GM18498 (cell line): ENCODE results near the gene CHDH.

Experiments used
- ATAC-seq: cut with Tn5 transposase; IDR thresholded peaks from one replicate; pipeline ENCODE4 v1.9.1; 2021; ENCODE audit warnings: mild to moderate bottlenecking, moderate library complexity; ENCODE audit not compliant: unreplicated experiment

The CHDH gene

DNA sequence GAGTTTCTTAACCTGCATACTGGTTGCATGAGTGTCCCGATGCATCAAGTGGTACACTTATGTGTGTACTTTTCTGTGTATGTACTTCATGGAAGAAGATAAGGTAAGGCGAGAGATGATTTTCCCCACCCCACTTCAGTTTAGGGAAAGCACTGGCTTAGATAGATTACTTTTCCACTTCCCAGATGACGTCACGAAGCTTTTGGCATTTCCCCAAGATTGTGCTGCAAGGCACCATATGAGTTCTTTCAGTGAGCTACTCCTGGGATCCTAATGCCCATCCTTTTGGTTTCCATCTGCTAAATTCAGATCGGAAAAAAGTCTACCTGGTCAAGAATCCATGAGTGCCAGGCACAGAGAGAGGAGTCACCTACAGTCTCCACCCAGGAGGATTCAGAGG is 4.7 kb upstream of the CHDH start:
- ATAC-seq: no peak

DNA sequence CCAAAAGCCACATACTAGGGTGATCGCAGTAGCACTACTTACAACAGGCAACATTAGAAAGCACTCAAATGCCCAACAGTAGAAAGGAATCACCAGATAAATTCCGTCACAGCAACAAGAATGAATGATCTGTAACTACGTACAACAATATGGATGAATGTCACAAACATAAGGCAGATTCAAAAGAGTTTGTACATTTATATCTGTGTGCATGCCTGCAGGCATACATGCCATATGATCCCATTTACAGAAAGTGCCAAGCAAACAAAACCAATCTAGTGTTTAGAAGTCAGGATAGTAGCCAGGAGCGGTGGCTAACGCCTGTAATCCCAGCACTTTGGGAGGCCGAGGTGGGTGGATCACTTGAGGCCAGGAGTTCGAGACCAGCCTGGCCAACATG is 3.7 kb upstream of the CHDH start:
- no peak for ATAC-seq

DNA sequence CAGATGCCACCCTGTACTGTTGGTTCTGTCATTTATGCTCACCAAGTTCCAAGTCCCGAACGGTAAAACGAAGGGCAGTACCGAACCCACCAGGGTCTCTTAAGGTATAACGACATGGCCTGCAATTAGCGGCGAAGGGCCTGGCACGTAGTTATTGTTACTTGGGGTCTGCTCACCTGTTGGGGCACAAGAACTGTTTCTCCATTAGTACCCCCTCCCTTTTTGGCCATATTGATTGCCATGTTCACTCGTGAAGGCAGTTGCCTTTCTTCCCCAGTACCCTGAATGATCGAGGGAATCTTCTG is 584 bp upstream of the CHDH start:
- no peak for ATAC-seq

DNA sequence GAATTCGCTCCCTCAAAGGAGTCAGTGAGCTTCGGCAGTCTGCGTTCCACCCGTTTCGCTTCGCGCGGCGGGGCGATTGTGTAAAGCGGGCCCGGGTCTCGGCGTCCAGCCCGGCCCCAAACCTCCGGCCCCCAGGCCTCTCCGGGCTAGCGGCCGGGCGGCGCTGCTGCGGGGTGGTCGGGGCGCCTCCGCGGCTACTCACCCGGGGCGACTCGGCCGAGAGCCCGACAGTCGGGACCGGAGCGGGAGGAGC is 412 bp downstream of the CHDH start:
- ATAC-seq: peak; percentile 11

DNA sequence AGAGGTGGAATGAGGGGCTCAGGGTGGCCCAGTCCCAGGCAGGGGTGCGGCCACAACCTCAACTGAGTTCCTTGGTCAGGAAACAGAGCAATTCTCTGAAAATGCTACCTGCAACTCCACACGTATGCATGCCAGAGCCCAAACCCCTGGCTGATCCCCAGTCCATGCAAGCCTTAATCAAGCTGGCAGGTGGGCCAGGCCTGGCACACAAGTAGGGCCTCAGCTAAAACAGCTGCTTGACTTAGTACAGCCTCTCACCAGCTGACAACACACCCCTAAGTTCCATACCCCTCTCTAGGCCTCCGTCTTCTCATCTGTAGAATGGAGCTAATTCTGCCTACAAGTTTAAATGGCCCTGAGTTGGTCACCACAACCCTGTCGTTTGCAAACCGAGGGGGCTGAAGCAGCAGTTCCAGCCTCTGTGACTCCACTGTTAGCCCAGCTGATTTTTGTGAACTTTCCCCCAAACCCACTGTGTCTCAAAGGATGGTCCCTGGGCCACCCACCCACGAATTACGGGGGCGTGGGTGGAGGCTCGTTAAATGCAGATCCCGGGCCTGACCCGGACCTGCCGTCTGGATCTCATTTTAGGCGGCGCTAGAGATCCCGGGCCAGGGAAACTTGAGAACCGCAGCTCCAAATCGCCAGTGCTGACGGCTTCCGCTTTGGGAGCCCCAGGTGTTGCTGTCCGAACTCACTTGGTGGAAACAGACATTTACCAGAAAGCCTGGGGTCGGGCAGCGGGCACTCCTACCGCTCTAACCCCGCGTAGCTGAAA is 927 bp downstream of the CHDH start:
- peak; percentile 18 for ATAC-seq

DNA sequence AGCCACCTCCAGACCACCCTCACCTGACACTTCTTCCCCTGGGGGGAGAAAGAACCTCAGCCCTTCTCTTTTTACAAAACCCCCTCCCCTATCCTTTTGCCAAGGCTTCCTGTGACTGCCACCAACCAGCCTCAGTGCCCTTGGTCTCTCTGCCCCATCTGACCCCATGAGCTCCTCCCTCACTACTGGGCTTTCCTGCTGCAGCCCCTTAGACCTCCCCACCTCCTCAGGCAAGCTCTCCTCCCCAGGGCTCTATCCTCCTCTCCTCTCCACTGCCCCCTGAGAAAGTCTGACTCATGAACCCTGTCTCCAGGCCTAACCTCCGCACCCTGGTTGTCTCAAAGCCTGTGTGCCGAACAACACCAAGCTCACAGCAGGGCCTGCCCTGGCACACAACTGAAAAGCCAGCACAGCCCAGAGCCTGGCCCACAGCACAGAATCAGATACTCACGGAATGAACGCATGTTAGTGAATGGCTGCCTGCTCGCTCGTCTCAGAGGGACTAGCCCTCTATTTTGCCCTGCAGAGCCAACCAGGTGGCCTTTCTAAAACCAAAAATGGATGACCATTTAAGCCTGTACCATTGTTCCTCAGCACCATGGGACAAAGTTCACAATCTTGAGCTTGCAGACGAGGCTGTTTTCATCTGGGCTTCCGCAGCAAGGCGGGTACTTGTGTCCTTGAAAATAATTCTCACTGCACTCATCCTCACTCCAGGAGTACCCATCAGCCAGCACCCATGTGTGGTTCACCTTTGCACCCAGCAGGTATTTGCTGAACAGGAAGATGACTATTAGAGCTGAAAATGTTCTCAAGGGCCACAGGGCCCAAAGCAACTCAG is 1.7 kb downstream of the CHDH start:
- ATAC-seq: no peak

DNA sequence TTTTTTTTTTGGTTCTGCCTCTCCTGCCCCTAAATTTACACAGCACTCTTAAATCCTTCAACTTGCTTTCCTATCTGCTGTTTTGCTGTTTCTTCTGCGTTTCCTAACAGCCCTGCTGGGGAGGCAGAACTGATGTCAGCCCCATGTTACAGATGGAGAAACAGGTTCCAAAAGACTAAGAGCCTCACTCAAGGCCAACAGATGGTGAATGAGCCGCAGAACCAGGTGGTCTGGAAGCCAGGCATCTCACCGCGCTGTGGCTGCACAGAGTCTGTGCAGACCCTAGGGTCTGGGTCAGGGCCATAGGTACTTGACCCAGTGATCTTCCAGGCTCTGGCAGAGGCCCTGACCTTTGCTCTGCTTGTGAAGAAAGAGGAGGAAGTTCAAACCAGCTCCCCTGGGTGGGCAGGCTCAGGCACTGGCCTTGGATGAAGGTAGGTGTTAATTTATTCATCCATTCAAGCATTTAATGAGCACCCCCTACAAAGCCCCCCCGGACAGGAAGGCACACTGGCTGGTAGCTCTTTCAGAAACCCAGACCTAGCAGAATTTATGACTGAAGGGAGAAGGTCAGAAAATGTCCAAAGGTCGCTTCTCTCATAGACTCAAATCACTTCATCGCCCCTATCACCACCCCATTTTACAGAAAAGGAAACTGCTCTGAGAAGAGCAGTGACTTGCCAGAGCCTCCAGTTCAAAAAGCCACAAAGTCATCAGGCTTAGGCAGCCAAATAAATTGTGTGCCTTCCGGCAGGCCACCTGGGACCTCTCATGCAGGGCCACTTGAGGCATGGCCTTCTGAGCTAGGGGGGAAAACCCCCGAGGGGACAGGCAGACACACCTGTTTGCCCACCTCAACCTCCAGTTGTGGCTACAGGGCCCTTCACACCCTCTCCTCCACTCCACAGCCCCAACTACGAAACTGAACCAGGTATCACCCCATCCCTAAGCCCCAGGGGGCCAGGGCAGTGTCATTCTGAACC is 2.7 kb downstream of the CHDH start:
- ATAC-seq: peak; percentile 46

DNA sequence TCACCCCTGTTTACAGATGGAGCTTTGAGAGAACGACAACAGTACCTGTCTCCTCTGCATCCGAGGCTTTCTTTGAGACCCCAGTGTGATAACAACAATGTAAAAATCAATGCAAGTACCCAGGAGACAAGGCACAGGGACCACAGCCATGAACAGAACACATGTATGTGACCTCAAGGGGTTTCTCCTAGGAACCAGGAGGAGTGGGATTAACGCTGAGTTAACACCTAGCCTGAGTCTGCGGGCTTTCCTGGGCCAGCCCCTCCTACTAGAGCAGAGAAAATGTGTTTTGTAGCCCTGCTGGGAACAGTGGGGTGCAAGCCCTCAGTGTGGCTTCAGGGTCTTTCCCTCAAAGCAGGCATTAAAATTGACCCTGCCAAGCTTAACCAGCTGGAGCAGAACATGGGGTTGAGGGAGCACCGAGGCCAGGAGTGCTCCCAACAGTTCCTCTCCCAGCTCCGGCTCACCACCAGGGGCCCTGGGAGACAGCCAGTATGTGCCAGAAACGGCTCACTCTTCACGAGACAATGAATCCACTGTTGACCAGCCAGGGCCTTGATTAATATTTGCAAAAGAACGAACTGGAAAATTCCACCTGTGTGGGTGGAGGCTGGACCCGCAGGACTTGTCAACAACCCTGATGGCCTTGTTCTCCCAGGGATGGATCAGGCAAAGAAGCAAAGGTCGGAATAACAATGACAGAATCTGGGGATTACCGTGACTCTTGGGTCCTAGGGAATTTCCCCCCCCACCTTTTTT is 3.6 kb downstream of the CHDH start:
- ATAC-seq: no peak

DNA sequence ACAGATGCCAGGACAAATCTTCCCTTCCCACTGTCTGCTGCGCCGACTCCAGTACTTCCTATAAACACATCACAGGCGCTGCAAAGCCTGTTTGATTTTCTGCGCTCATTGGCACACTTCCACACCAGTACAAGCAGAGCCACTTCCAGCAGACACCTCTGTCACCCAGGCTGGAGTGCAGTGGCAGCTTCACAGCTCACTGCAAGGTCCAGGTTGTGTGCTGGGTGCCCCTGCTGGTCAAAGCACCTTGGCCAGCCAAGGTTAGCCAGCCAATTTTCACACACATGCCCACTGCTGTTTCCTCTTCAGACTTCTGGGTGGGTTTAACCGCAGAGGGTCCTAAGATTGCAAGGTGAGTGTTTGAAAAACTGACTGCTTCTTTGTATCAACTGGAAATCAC is 4.9 kb downstream of the CHDH start:
- ATAC-seq: no peak

DNA sequence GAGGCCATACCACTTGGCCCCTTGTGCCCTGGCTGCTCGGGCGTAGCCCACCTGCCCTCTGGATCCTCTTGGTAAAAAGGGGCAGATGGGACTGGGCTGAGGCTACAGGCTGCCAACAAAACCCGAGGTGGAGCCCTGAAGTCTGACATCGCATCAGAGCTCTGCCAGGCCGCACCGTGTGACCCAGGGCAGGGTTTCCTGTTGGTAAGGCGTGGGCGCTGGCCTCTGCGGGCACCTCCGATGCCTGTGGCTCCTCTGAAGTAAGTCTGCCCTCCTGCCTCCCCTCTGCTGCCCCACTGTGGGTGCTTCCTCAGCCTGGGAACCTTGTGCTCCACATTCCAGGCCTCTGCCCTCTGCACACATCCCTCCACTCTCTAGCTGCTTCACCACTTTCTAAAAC is 8.9 kb downstream of the CHDH start:
- no peak for ATAC-seq

DNA sequence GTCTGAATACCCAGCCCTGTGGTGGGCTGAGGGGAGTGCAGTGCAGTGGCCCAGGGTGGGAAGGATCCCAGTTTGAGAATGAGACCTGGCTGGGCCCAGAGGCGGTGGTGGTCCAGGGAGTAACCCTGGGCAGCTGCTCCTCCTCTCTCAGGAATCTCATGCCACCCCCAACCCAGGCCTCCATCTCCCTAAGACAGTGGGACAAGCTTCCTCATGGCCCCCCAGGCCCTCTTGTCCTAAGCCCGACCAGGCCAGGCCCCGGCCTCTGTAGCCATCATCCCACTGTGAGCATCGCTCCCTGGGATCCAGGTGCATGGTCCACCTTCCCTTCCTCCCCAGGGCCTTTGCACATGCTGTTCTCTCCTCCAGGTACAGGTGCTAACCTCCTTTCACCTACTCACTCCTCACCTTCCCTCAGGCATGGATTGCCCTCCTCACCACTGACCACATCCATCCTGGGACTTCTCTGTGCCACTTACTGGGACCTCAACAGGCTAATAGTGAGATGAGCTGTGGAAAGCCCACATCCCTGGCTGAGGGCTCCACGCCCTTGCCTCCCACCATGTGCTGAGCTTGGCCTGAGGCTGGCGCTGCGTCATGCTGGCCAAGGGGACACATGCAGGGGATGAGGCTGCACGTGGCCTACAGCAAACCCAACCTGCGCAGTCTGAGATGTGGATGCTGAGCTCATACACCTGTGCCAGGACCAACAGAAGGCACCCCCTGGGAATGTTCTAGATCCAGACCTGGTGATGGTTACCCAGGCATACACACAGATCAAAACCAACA is 9.9 kb downstream of the CHDH start:
- no peak for ATAC-seq

DNA sequence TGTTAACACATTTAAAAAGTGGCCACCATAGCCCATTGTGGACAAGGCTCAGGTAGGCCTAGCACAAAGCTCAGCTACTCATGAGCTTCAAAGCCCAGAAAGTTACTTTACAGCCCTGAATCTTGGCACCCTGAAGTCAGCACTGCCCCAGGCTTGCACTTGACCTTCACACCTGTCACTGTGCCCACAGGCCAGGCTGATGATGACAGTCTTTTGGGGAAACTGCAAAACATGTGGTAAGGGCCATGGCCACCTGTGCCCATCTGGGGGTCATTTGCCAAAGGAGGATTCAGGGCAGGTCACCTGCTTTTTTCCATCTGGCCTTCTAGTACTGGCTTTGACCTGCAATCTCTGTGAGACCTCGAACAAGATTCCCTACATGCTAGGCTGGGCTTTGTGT is 11.0 kb downstream of the CHDH start:
- ATAC-seq: no peak

DNA sequence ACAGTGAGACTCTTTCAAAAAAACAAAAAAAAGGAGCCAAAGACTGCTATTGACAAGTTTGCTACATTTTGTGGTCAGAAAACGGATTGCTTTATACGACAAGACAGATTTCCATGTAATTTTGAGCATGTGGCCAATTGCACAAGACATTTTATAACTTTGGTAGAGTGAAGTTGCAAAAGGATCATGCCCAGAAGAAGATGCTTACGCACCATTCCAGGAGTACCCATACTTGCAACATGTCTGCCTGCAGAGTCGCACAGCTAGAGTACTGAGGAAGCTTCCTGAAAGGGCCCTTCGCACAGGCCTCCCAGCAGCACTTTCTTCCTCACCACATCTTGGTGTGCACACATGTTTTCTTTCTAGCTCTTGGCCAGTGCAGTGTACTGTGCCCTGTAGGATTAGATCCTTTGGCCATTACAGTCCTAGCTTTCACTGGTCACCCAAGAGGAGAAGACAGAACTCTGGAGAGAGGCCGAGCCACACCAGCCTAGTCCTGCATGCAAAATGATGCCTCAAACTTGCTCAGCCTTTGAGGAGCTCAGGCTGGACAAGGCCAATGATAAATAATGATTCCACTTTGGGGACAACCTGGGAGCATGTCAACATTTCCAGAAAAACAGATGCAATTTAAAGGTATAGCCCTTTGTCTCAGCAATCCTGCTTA is 11.7 kb downstream of the CHDH start:
- no peak for ATAC-seq

DNA sequence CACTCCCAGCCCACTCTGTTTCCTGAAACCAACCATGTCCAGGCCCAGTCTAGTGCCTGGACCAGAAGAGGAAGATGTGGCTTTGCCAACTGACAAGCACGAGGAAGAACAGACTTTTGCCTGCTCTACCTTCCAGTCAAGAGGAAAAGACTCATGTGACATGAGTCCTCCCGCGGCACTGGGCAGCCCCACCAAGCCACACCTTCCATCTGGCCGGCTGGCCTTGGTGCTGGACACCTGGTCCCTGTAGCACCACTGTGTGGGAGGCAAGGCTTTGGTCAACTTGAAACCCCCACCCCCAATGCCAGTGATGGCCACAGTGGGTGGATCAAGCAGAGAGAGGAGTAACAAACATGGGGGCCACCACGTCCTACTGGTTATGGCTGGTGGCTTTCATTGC is 12.5 kb downstream of the CHDH start:
- no peak for ATAC-seq

DNA sequence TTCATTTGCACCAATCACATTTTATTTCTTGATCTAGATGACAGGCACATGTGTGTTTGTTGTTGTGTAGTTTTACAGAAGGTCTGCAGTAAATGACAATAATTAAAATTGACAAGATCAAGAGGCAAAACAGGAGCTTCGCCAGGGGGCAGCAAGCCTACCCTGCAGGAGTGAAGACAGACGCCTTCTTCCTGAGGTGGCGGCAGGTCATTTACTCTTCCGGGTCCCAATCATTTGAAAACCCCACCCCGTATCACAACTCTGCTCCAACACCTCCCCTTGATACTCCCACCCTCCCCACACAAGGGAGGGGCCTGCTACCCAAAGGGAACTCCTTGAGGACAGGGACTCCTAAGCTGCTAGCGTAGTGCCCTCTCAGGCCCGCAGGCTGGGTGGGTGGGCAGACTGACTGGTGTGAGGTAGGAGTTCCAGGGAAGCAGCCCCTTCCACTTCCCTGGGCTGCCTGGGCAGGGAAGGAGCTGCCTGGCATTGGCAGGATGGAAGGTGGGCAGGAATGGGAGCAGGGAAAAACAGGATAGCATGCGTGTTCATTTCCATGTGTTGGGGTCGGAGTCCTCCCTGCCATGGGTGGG is 13.1 kb downstream of the CHDH start:
- ATAC-seq: no peak

DNA sequence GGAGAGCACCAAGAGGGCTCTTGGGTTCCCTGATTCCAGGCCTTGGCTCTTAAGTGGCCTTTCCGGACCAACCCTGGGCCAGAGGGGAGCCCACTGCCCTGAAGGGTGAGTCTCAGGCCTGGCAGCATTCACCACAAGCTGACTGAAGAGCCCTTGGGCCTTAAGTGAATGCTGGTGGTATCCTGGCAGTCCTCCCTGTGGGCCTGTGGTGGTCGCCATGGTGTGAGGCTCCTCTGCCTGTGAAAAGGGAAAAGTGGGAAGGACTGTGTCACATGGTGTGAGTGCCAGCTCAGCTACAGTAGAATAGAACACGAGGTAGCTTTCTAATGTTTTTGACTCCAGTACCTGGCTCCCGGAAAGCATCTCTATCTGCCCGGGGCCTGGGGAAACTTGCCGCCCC is 15.3 kb downstream of the CHDH start:
- ATAC-seq: no peak

DNA sequence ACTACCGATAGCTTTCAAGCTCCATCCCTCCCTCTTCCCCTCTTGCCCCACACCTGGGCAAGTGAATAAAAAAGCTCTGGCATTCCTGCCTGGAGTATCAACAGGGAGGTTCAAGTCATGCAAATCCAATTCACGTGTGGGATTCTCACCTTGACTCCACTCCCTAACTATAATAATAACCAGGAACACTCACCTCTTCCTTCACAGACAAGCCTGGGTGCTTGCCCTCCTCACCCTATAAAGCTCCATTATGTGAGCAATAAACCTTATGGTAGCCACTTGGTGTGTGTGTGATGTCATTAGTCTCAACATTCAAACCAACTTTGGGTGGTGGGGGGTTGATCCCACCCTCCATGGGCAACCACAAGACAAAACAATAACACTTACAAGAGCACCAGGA is 16.6 kb downstream of the CHDH start:
- no peak for ATAC-seq

DNA sequence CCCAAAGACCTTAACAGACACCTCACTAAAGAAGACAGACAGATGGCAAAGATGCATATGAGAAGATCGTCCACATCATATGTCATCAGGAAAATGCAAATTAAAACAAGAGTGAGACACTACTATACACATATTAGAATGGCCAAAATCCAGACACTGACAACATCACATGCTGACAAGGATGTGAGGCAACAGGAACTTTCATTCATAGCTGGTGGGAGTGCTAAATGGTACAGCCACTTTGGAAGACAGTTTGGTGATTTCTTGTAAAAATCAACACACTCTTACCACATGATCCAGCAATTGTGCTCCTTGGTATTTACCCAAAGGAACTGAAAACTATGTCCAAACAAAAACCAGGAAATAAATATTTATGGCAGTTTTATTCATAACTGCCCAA is 17.6 kb downstream of the CHDH start:
- no peak for ATAC-seq

DNA sequence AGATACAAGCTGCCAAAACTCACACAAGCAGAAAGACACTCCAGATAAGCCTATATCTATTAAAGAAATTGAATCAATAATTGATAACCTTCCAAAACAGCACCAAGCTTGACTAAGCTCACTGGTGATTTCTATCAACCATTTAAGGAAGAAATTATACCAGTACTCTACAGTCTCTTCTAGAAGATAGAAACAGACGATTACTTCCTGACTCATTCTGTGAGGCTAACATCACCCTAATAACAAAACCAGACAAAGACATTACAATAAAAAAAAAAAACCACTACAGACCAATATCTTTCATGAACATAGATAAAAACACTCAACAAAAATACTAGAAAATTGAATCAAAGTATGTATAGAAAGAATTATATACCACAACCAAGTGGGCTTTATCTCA is 20.2 kb downstream of the CHDH start:
- ATAC-seq: no peak
